HG03066 (cell line): ENCODE measurements around the gene MAMLD1.

ENCODE experiments used
- ATAC-seq: cut with Tn5 transposase; IDR thresholded peaks from one replicate; pipeline ENCODE4 v1.9.1; 2021; ENCODE audit warnings: low read depth; ENCODE audit not compliant: unreplicated experiment

MAMLD1 gene

GRCh38 chrX:150352114-150352513 is 11.0 kb upstream of the MAMLD1 start:
- no peak for ATAC-seq

GRCh38 chrX:150352581-150352980 is 10.5 kb upstream of the MAMLD1 start:
- no peak for ATAC-seq

- ATAC-seq: no peak
These were observed 7.2 kb upstream of the MAMLD1 start for GRCh38 chrX:150355913-150356312.

GRCh38 chrX:150357790-150358189 is 5.3 kb upstream of the MAMLD1 start:
- no peak for ATAC-seq

GRCh38 chrX:150358651-150359050 is 4.5 kb upstream of the MAMLD1 start:
- ATAC-seq: no peak

GRCh38 chrX:150360331-150360730 is 2.8 kb upstream of the MAMLD1 start:
- ATAC-seq: no peak

- no peak for ATAC-seq
These were observed 1.9 kb upstream of the MAMLD1 start for GRCh38 chrX:150361070-150361776.

- ATAC-seq: no peak
These were observed 1.3 kb upstream of the MAMLD1 start for GRCh38 chrX:150361777-150362351.

- ATAC-seq: no peak
These were observed 637 bp downstream of the MAMLD1 start for GRCh38 chrX:150363561-150364346.

- no peak for ATAC-seq
These were observed 1.4 kb downstream of the MAMLD1 start for GRCh38 chrX:150364347-150365050.

- ATAC-seq: no peak
These were observed 2.2 kb downstream of the MAMLD1 start for GRCh38 chrX:150365051-150365989.

- ATAC-seq: no peak
These were observed 3.1 kb downstream of the MAMLD1 start for GRCh38 chrX:150365990-150366911.

GRCh38 chrX:150366951-150367545 is 3.9 kb downstream of the MAMLD1 start:
- no peak for ATAC-seq

- no peak for ATAC-seq
These were observed 7.6 kb downstream of the MAMLD1 start for GRCh38 chrX:150370589-150371312.

GRCh38 chrX:150371877-150372276 is 8.8 kb downstream of the MAMLD1 start:
- no peak for ATAC-seq

GRCh38 chrX:150372280-150372679 is 9.2 kb downstream of the MAMLD1 start:
- no peak for ATAC-seq

GRCh38 chrX:150372756-150373155 is 9.6 kb downstream of the MAMLD1 start:
- ATAC-seq: no peak

- no peak for ATAC-seq
These were observed 12.2 kb downstream of the MAMLD1 start for GRCh38 chrX:150375243-150375770.
